HCT116 (cell line): ENCODE data around the gene SLCO2A1. TPM values are rescaled to one million over a fixed set of nuclear protein-coding genes. Genes with fewer than 3 reads are reported as not detected.

ENCODE experiments used
- ATAC-seq: fragments of 200-7000 bp; cut with Tn5 transposase; 2 replicates; pipeline ENCODE4 v1.9.1; 2020; ENCODE audit warnings: mild to moderate bottlenecking, moderate library complexity
- BruUV-seq: library from RNA; stranded (reverse); fragments of 400-500 nt; replicated peaks from 2 replicates; lab custom pipeline; 2021; lab: Mats Ljungman, UMichigan
- CTCF ChIA-PET: fragments of 300-600 bp; sonication (Branson Sonifier 250); formaldehyde crosslinking; loops from one replicate; lab custom pipeline; 2021; ENCODE audit warnings: antibody characterized with exemption; lab: Charles Lee
- POLR2A ChIA-PET: fragments of 300-600, 350-600 bp; sonication (Branson Sonifier 250); formaldehyde crosslinking; loops from one replicate; lab custom pipeline; 2021; ENCODE audit warnings: antibody characterized with exemption; lab: Charles Lee
- RAD21 ChIA-PET, 2 experiments: fragments of 300-600 bp; sonication (Branson Sonifier 250); formaldehyde crosslinking; loops; one replicate each; lab custom pipeline; 2023; ENCODE audit warnings: low total read pairs in 2 of 2; ENCODE audit not compliant: uncharacterized antibody in 2 of 2, unreplicated experiment in 2 of 2, low non-redundant PET in 1 of 2; lab: Charles Lee
- DNase-seq: peaks from one replicate; pipeline ENCODE4 v3.0.0-alpha.2; 2010; ENCODE audit warnings: low read depth, low spot score
- H2AFZ ChIP-seq: fragments of 200-600 bp; shearing (Covaris generic), sonication (generic); 2 replicates; pipeline ENCODE4 v1.6.1; 2017; ENCODE audit warnings: low read depth, mixed run types, mixed read lengths, antibody characterized with exemption, low read length; ENCODE audit not compliant: poor library complexity, severe bottlenecking
- H3K27ac ChIP-seq: 2 replicates; pipeline ENCODE4 v1.5.1; 2012; ENCODE audit warnings: low read depth, low read length
- H3K27me3 ChIP-seq: fragments of 200-600 bp; sonication (generic); 2 replicates; pipeline ENCODE4 v1.6.1; 2016; ENCODE audit warnings: mixed run types, low read length, mixed read lengths; ENCODE audit not compliant: insufficient read depth
- H3K36me3 ChIP-seq, 2 experiments: fragments of 200-500 bp in 1 of 2; fragments of 200-600 bp in 1 of 2; sonication (Bioruptor generic) in 1 of 2; sonication (generic) in 1 of 2; 2 replicates each; pipeline versions ENCODE4 v1.5.1 to v1.6.1; 2014 to 2016; ENCODE audit warnings: low read length in 2 of 2, inconsistent platforms in 1 of 2, mixed read lengths in 1 of 2, mixed run types in 1 of 2; ENCODE audit not compliant: insufficient read depth in 2 of 2, control insufficient read depth in 1 of 2
- H3K4me1 ChIP-seq, 2 experiments: fragments of 200-600 bp in 1 of 2; sonication (generic) in 1 of 2; 2 replicates each; pipeline versions ENCODE4 v1.5.1 to v1.6.1; 2012 to 2017; ENCODE audit warnings: low read length in 2 of 2, inconsistent platforms in 1 of 2, mild to moderate bottlenecking in 1 of 2, mixed read lengths in 1 of 2, mixed run types in 1 of 2, moderate library complexity in 1 of 2; ENCODE audit not compliant: insufficient read depth in 2 of 2, control insufficient read depth in 1 of 2
- H3K4me2 ChIP-seq: fragments of 200-600 bp; sonication (generic); 2 replicates; pipeline ENCODE4 v1.6.1; 2017; ENCODE audit warnings: mixed run types, low read length, mixed read lengths
- H3K4me3 ChIP-seq, 2 experiments: fragments of 200-600 bp in 1 of 2; sonication (generic) in 1 of 2; replicated peaks in 1 of 2; 2 replicates each; pipeline ENCODE4 v1.5.1; 2011 to 2016; ENCODE audit warnings: low read length in 2 of 2, control low read depth in 1 of 2, low read depth in 1 of 2, mild to moderate bottlenecking in 1 of 2, mixed read lengths in 1 of 2, mixed run types in 1 of 2
- H3K79me2 ChIP-seq: fragments of 200-600 bp; sonication (generic); 2 replicates; pipeline ENCODE4 v1.6.1; 2017; ENCODE audit warnings: mild to moderate bottlenecking, mixed run types, low read length, moderate library complexity, mixed read lengths; ENCODE audit not compliant: insufficient read depth
- H3K9ac ChIP-seq: fragments of 200-600 bp; sonication (generic); 2 replicates; pipeline ENCODE4 v1.6.1; 2016; ENCODE audit warnings: low read length, mixed read lengths
- H3K9me2 ChIP-seq: fragments of 200-600 bp; sonication (generic), shearing (Covaris generic); 2 replicates; pipeline ENCODE4 v1.6.1; 2017; ENCODE audit warnings: mixed run types, mild to moderate bottlenecking, moderate library complexity; ENCODE audit not compliant: insufficient read depth
- H3K9me3 ChIP-seq, 2 experiments: fragments of 200-500 bp in 1 of 2; fragments of 200-600 bp in 1 of 2; sonication (Bioruptor generic) in 1 of 2; sonication (generic) in 1 of 2; 2 replicates each; pipeline ENCODE4 v1.6.1; 2014 to 2017; ENCODE audit warnings: low read length in 2 of 2, mixed read lengths in 2 of 2, inconsistent platforms in 1 of 2, low read depth in 1 of 2, mild to moderate bottlenecking in 1 of 2, mixed run types in 1 of 2, moderate library complexity in 1 of 2; ENCODE audit not compliant: control insufficient read depth in 1 of 2, insufficient read depth in 1 of 2
- H4K20me1 ChIP-seq: fragments of 200-600 bp; sonication (generic), shearing (Covaris generic); 2 replicates; pipeline ENCODE4 v1.6.1; 2017; ENCODE audit warnings: mixed run types, mild to moderate bottlenecking, moderate library complexity; ENCODE audit not compliant: insufficient read depth
- EGR1 ChIP-seq: IDR thresholded peaks from 2 replicates; pipeline ENCODE4 v1.6.1; 2012; ENCODE audit warnings: low read depth
- ELF1 ChIP-seq: IDR thresholded peaks from 2 replicates; pipeline ENCODE4 v1.6.1; 2012; ENCODE audit warnings: low read depth, borderline replicate concordance
- EZH2 ChIP-seq: fragments of 200-600 bp; sonication (generic); IDR thresholded peaks from 2 replicates; pipeline ENCODE4 v1.6.1; 2017; ENCODE audit warnings: antibody characterized with exemption, mixed run types
- FOSL1 ChIP-seq: IDR thresholded peaks from 2 replicates; pipeline ENCODE4 v1.6.1; 2012; ENCODE audit warnings: low read depth
- MAX ChIP-seq: IDR thresholded peaks from 2 replicates; pipeline ENCODE4 v1.6.1; 2012
- RAD21 ChIP-seq: IDR thresholded peaks from 2 replicates; pipeline ENCODE4 v1.6.1; 2012; ENCODE audit warnings: low read depth, mild to moderate bottlenecking
- ZBTB33 ChIP-seq: IDR thresholded peaks from 2 replicates; pipeline ENCODE4 v1.6.1; 2011; ENCODE audit warnings: mild to moderate bottlenecking, low read length, moderate library complexity; ENCODE audit not compliant: insufficient replicate concordance; ENCODE audit errors: extremely low read depth
- ZFX ChIP-seq: fragments of 450-650 bp; IDR thresholded peaks from 2 replicates; pipeline ENCODE4 v1.6.1; 2017
- ZNF274 ChIP-seq: fragments of 200-500 bp; sonication (Bioruptor generic); IDR thresholded peaks from 2 replicates; pipeline ENCODE4 v1.6.1; 2014; ENCODE audit warnings: mild to moderate bottlenecking, low read depth, low read length, inconsistent platforms
- intact Hi-C: fragments of 100-400 bp; cut with micrococcal nuclease; formaldehyde crosslinking; loops from 2 replicates; pipeline ENCODE4 v1.10.0; 2022
- total RNA-seq: library from RNA; stranded (reverse); gene quantifications from one replicate; pipeline ENCODE4 v1.2.1, GENCODE V29; 2021; ENCODE audit not compliant: unreplicated experiment

SLCO2A1 gene
- total RNA-seq, 1 experiment from 2014 or later: 0.52 TPM

- peaks cover 6 to 10% of the 10 kb centered on the region in 2 experiments; a peak in 3 of 4 replicates for H3K4me1 ChIP-seq
- H3K9me3 ChIP-seq: no peaks in the 10 kb centered on the region
- intact Hi-C loops: no loop called here
- H4K20me1 ChIP-seq: no peaks in the 10 kb centered on the region
- H3K27me3 ChIP-seq: no peaks in the 10 kb centered on the region
- H3K9ac ChIP-seq: no peak overlapping the region
- DNase-seq: no peak
- POLR2A ChIA-PET: no interaction called here
- CTCF ChIA-PET: no interaction called here
- RAD21 ChIA-PET: no interaction called here
- no peak overlapping the region for H2AFZ ChIP-seq
- no peak overlapping the region for H3K4me3 ChIP-seq
- BruUV-seq: no TSS peak
- H3K27ac ChIP-seq: no peak overlapping the region
- no peaks in the 10 kb centered on the region for H3K9me2 ChIP-seq
- no peaks in the 10 kb centered on the region for H3K79me2 ChIP-seq
- no peaks in the 10 kb centered on the region for H3K36me3 ChIP-seq
- TF ChIP-seq EGR1 (no peak), ZNF274 (no peak), ZBTB33 (no peak), MAX (no peak), RAD21 (no peak), ELF1 (no peak), EZH2 (no peak), ZFX (no peak), FOSL1 (no peak)
- no peak overlapping the region for H3K4me2 ChIP-seq
- no peak for ATAC-seq
These were observed 137.9 kb downstream of the SLCO2A1 start for GRCh38 chr3:133891662-133892378.
